Hematopoietic multipotent progenitor cell treated with erythropoietin and hydrocortisone succinate and interleukin-3 and kit ligand, for 15 days (in vitro differentiated cells): Measurements from ENCODE around the gene IGF2BP3.

Experiments used
- DNase-seq: peaks from one replicate; pipeline ENCODE4 v3.0.0-alpha.2; 2015; ENCODE audit warnings: low spot score

IGF2BP3 gene

GRCh38 chr7:23472046-23472445 lies 1.8 kb upstream of the IGF2BP3 start:
- no peak for DNase-seq

- DNase-seq = no peak
Measured at GRCh38 chr7:23471106-23471859, 992 bp upstream of the IGF2BP3 start.

- DNase-seq = no peak
Measured at GRCh38 chr7:23469961-23470250, 385 bp downstream of the IGF2BP3 start.

- DNase-seq = no peak
Measured at GRCh38 chr7:23469150-23469960, 936 bp downstream of the IGF2BP3 start.

- DNase-seq = no peak
Measured at GRCh38 chr7:23468526-23469149, 1.7 kb downstream of the IGF2BP3 start.

- no peak for DNase-seq
Measured at GRCh38 chr7:23467806-23468525, 2.3 kb downstream of the IGF2BP3 start.

GRCh38 chr7:23467291-23467805 lies 2.9 kb downstream of the IGF2BP3 start:
- no peak for DNase-seq

- no peak for DNase-seq
Measured at GRCh38 chr7:23462846-23463245, 7.4 kb downstream of the IGF2BP3 start.

GRCh38 chr7:23458044-23458443 lies 12.2 kb downstream of the IGF2BP3 start:
- DNase-seq = no peak

- DNase-seq = no peak
Measured at GRCh38 chr7:23456093-23456492, 14.2 kb downstream of the IGF2BP3 start.

GRCh38 chr7:23454881-23455526 lies 15.3 kb downstream of the IGF2BP3 start:
- DNase-seq = no peak

- DNase-seq = no peak
Measured at GRCh38 chr7:23450518-23450917, 19.8 kb downstream of the IGF2BP3 start.

- no peak for DNase-seq
Measured at GRCh38 chr7:23449941-23450340, 20.4 kb downstream of the IGF2BP3 start.

- no peak for DNase-seq
Measured at GRCh38 chr7:23445326-23445725, 25.0 kb downstream of the IGF2BP3 start.

- no peak for DNase-seq
Measured at GRCh38 chr7:23443974-23444373, 26.3 kb downstream of the IGF2BP3 start.

- DNase-seq = no peak
Measured at GRCh38 chr7:23438171-23438570, 32.1 kb downstream of the IGF2BP3 start.

GRCh38 chr7:23434147-23434917 lies 36.0 kb downstream of the IGF2BP3 start:
- no peak for DNase-seq

- no peak for DNase-seq
Measured at GRCh38 chr7:23431702-23432199, 38.5 kb downstream of the IGF2BP3 start.

- DNase-seq = no peak
Measured at GRCh38 chr7:23430893-23431259, 39.4 kb downstream of the IGF2BP3 start.

- DNase-seq = no peak
Measured at GRCh38 chr7:23426876-23427275, 43.4 kb downstream of the IGF2BP3 start.

GRCh38 chr7:23422909-23423308 lies 47.4 kb downstream of the IGF2BP3 start:
- no peak for DNase-seq
